Ishikawa (cell line): ENCODE measurements around the gene EDIL3.

Experiments used
- CEBPB ChIP-seq: IDR thresholded peaks from 2 replicates; pipeline ENCODE4 v1.6.1; 2012
- CREB1 ChIP-seq: IDR thresholded peaks from 2 replicates; pipeline ENCODE4 v1.6.1; 2012; ENCODE audit warnings: low read depth
- EGR1 ChIP-seq: IDR thresholded peaks from 2 replicates; pipeline ENCODE4 v1.6.1; 2012
- EP300 ChIP-seq: IDR thresholded peaks from 2 replicates; pipeline ENCODE4 v1.6.1; 2012; ENCODE audit warnings: borderline replicate concordance
- FOXM1 ChIP-seq: IDR thresholded peaks from 2 replicates; pipeline ENCODE4 v1.6.1; 2012; ENCODE audit warnings: low read depth, borderline replicate concordance
- NFIC ChIP-seq: IDR thresholded peaks from 2 replicates; pipeline ENCODE4 v1.6.1; 2012
- RAD21 ChIP-seq: IDR thresholded peaks from 2 replicates; pipeline ENCODE4 v1.6.1; 2012; ENCODE audit warnings: low read depth
- REST ChIP-seq: IDR thresholded peaks from 2 replicates; pipeline ENCODE4 v1.6.1; 2012; ENCODE audit warnings: low read depth, mild to moderate bottlenecking
- TAF1 ChIP-seq: IDR thresholded peaks from 2 replicates; pipeline ENCODE4 v1.6.1; 2012; ENCODE audit warnings: low read depth, mild to moderate bottlenecking
- YY1 ChIP-seq: IDR thresholded peaks from 2 replicates; pipeline ENCODE4 v1.6.1; 2012; ENCODE audit warnings: low read depth
- ZBTB7A ChIP-seq: IDR thresholded peaks from 2 replicates; pipeline ENCODE4 v1.6.1; 2012; ENCODE audit warnings: low read depth
- TF ChIP-seq, protein P1 (sequence below): IDR thresholded peaks from 2 replicates; pipeline ENCODE4 v1.6.1; 2012

GRCh38 chr5:84197538-84197937 is 187.1 kb downstream of the EDIL3 start:
- no peak for TF ChIP-seq EGR1
- TF ChIP-seq CEBPB, result no peak
- no peak for TF ChIP-seq FOXM1
- TF ChIP-seq YY1, result no peak
- no peak for TF ChIP-seq REST
- no peak for TF ChIP-seq NFIC
- no peak for TF ChIP-seq TAF1
- no peak for TF ChIP-seq ZBTB7A
- TF ChIP-seq, protein P1, sequence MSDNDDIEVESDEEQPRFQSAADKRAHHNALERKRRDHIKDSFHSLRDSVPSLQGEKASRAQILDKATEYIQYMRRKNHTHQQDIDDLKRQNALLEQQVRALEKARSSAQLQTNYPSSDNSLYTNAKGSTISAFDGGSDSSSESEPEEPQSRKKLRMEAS, result no peak
- no peak for TF ChIP-seq RAD21
- TF ChIP-seq EP300, result no peak
- no peak for TF ChIP-seq CREB1
